Cardiac fibroblast (primary cell): Measurements from ENCODE around the gene MYO7B.

Experiments used
- DNase-seq, 2 donors: peaks; one replicate each; pipeline versions ENCODE4 v3.0.0 to v3.0.0-alpha.2; 2010; ENCODE audit warnings: low read depth in 2 of 2
- H3K4me3 ChIP-seq, 2 donors: replicated peaks in 1 of 2; 1 replicate in 1 of 2; 2 replicates in 1 of 2; pipeline ENCODE4 v1.5.1; 2011; ENCODE audit warnings: low read depth in 2 of 2, low read length in 2 of 2, mild to moderate bottlenecking in 2 of 2, moderate library complexity in 1 of 2
- TF ChIP-seq, protein P1 (sequence below): IDR thresholded peaks from one replicate; pipeline ENCODE4 v1.5.1; 2011; ENCODE audit warnings: low read depth, mild to moderate bottlenecking, low read length, inconsistent platforms

The MYO7B gene

DNA sequence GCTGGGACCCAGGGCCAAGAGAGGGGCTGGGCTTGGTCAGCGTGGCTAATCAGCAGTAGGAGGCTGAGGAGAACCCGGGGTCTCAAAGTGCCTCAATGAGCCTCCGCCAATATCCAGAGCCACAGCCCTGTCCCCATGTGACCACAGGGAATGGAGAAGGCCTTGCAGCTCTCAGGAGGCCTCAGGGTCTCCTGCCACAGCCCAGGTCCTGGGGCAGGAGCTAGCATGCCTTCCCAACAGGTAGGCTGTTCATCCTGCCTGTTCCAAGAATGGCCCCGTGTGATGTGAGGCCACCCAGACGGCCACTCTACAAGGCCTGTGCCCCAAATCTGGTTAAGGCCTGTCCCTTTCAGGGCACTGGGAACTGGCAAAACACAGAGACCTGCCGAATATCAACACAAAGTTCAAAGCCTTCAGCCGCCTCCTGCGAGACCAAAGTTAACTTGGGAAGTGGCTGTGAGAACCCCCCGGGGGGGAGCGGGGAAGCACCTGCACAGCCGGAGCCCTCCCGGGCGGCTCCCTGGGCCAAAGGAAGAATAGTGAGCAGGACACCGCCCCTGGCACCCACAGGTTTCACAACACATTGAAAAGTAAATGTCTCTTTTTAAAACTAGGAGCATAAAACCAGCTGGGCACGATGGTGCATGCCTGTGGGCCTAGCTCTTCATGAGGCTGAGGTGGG is 144.3 kb downstream of the MYO7B start:
- no peak for DNase-seq
- TF ChIP-seq, protein P1, sequence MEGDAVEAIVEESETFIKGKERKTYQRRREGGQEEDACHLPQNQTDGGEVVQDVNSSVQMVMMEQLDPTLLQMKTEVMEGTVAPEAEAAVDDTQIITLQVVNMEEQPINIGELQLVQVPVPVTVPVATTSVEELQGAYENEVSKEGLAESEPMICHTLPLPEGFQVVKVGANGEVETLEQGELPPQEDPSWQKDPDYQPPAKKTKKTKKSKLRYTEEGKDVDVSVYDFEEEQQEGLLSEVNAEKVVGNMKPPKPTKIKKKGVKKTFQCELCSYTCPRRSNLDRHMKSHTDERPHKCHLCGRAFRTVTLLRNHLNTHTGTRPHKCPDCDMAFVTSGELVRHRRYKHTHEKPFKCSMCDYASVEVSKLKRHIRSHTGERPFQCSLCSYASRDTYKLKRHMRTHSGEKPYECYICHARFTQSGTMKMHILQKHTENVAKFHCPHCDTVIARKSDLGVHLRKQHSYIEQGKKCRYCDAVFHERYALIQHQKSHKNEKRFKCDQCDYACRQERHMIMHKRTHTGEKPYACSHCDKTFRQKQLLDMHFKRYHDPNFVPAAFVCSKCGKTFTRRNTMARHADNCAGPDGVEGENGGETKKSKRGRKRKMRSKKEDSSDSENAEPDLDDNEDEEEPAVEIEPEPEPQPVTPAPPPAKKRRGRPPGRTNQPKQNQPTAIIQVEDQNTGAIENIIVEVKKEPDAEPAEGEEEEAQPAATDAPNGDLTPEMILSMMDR, result no peak
- no peak overlapping the region for H3K4me3 ChIP-seq

DNA sequence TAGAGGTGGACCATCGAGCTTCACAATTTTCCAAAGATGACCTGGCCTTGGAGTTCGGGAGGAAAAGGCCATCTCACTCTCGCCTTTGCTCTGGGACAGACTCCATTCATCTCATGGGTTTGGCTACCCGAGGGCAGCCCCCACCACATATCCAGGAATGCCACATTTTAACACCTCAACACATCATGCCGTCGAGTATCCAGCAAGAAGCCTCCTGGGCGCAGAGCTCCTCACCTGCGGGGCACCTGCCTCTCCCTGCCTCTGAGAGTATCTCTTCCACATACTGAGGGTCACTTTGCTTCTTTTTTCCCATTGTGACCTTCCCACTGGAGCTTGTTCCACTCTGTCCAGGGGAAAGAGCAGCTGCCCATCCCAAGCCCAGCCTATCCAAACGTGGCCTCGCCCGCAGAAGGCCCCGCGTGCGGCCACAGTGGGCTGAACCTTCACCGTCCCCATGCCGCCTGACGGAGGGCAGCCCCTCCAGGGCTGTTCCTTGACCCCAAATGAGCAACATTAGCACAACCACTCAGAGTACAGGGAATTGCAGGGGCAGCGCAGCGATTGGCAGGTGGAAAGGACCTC is 145.3 kb downstream of the MYO7B start:
- DNase-seq, result no peak
- TF ChIP-seq, protein P1, result no peak
- H3K4me3 ChIP-seq, result no peak overlapping the region

DNA sequence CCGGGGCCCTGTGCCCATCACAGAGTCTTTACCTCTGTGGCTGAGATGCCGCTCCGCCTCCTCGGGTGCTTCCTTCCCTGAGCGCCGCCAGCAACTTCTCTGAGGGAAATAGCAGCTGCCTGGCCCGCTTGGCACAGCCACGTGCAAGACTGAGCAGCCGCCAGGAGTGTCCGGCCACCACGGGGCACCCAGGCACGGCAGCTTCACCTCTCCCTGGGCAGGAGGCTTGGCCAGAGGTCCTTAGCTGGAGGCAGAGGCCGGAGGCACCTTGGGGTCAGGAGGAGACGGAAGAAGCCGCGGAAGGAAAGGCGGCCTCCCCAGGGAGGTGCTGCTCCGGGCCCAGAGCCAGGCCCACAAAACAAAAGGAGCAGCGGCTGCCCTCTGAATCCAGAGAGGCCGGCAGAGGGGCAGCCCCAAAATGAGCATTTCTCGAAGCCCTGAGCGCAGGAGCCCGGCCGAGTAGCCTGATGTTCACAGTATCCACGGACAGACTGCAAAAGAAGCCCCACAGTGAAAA is 145.9 kb downstream of the MYO7B start:
- TF ChIP-seq, protein P1, result no peak

DNA sequence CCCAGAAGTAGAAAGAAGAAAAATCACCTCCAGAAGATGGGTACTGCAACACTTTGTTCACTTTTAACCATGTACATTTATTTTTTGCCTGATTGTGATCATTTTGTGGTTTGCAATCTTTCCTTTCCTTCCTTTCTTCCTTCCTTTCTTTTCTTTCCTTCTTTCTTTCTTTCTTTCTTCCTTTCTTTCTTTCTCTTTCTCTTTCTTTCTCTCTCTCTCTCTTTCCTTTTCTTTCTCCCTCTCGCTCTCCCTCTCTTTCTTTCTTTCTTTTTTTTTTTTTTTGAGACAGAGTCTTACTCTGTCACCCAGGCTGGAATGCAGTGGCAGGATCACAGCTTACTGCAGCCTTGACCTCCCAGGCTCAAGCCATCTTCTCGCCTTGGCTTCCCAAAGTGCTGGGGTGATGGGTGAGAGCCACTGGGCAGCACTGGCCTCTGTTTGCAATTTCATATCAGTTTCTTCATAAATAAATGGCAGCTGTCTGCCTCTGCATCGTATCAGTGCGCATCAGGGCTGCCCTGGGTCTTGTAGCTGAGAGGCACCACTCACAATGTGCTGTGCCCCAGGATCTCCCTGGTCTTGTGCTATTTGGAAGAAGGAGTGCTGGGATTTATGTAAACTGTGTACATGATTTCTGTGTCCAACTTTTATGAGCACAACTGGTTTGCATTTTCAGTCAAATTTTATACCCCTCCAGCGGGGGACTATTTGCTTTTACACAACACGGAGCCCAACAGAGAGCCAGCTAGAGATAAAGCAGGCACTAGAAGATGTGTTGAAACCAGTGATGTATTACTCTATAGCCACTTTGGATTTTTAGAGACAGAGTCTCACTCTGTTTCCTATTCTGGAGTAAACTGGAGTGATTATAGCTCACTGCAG is 146.7 kb downstream of the MYO7B start:
- no peak for DNase-seq
- TF ChIP-seq, protein P1, result no peak
- no peak overlapping the region for H3K4me3 ChIP-seq

More for the DNA sequence above, 145.9 kb downstream of the MYO7B start:
- DNase-seq, result peak; percentile 45 to 46
- H3K4me3 ChIP-seq, result peak overlapping the region; percentile 2 to 24

DNA sequence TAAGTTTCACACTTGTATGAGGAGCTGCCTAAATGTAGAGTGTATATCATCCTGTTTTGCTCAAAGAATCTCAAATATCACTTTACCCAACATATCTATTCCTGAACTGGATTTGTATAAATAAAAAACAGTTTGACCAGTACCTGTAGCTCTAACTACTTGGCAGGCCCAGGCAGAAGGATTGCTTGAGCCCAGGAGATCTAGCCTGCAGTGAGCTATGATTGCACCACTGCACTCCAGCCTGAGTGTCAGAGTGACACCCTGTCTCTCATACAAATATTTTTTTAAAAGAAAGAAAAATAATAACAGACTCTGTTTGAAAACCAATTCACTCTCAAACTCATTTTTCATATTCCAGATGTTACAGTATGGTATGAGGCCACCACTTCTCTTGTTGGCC is 147.6 kb downstream of the MYO7B start:
- H3K4me3 ChIP-seq, result no peak overlapping the region
- no peak for DNase-seq
- TF ChIP-seq, protein P1, result no peak

DNA sequence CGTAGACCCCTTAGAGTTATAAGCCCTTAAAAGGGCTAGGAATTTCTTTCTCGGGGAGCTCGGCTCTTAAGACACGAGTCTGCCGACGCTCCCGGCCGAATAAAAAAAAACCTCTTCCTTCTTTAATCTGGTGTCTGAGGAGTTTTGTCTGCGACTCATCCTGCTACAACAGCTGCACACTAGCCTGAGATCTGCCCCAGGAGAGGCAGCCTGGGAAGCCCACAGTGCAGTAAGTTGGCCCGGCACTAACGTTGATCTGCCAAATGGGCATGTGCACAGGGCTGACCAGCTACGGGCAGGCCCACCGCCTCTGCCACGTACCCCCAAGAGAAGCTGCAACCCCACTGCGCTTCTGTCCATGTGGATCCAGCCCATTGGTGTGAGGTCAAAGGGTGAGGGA is 148.3 kb downstream of the MYO7B start:
- peak; percentile 24 to 52 for DNase-seq
- TF ChIP-seq, protein P1, result no peak
- no peak overlapping the region for H3K4me3 ChIP-seq
